GM19395 (cell line): Measurements from ENCODE around the gene CIAO2B.

Experiments
- ATAC-seq: cut with Tn5 transposase; IDR thresholded peaks from one replicate; pipeline ENCODE4 v1.9.1; 2021; ENCODE audit warnings: mild to moderate bottlenecking, moderate library complexity; ENCODE audit not compliant: unreplicated experiment

Gene CIAO2B

DNA sequence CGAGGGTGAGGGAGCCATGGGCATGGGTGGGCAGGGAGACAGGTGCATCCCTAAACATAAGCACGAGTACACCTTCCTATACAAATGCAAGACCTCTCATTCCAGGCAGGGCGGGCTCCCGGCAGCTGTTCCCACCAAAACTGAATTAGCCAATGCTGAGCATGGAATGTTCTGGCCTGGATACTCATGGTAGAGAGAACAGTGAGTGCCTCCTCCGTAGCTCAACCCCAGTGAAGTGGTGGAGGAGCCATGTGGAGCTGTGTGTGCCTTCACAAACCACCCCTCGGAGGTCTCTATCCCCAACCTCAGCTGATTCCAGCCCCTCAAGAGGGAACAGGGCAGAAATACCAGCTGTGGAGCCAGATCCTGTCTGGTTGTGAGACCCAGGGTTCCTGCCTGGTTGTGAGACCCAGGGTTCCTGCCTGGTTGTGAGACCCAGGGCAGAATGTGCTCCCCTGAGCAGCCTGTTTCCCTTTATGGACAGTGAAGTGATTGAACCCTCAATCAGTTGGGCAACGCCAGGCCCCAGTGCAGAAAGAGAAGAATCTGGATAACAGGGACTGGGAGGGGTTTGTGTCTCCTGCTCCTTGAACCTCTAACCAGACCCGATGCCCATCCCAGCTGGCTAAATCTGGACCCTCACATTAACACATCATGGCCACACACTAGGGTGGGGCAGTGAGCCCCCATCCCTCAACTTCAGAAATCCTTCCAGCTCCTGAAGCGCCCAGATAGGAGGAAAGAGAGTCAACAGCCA, 13.1 kb downstream of the CIAO2B start:
- no peak for ATAC-seq

DNA sequence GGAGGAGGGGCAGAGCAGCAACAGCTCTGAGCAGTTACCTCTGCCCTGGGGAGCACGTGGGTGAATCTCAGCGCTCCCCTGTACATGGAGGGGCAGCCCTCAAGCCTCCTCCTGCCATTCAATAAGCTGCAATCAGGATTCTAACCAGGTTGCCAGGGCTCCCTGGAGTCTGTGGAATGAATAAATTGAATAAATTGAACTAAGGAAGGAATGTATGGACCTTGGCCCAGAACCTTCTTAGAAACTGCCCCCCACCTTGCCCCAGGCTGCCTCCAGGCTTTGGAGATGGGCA, 14.0 kb downstream of the CIAO2B start:
- ATAC-seq: no peak

DNA sequence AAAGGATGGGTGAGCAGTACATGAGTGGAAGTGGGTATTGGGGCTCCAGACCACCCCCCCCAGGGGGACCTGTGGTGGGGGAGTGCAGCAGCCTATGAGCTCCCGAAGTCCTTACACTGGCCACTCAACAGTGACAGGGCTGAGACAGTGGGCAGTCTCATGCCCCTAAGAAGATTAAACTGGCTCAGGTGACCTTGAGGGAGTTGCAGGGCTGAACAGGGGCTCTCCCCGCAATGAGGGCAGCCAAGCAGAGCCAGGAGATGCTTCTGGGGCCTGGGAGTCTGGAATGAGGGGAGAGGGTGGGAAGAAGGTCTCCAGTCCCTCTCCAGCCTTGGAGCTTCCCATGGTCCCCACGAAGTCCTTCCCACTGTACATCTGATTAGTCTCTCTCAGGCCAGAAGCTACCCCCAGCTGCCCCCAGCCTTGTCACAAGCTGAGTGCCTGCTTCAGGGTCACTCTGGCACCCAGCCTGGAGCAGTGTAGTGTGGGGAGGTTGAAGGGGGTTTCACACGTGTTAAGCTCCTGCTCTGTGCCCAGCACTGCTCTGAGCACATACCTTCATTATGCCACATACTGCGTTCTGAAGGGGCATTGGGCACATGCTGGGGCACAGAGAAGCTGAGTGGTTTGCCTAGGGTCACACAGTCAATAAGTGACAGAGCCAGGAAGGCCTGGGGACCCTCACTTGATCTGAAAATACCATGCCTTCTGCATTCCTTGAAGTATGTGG, 14.5 kb downstream of the CIAO2B start:
- ATAC-seq: no peak

DNA sequence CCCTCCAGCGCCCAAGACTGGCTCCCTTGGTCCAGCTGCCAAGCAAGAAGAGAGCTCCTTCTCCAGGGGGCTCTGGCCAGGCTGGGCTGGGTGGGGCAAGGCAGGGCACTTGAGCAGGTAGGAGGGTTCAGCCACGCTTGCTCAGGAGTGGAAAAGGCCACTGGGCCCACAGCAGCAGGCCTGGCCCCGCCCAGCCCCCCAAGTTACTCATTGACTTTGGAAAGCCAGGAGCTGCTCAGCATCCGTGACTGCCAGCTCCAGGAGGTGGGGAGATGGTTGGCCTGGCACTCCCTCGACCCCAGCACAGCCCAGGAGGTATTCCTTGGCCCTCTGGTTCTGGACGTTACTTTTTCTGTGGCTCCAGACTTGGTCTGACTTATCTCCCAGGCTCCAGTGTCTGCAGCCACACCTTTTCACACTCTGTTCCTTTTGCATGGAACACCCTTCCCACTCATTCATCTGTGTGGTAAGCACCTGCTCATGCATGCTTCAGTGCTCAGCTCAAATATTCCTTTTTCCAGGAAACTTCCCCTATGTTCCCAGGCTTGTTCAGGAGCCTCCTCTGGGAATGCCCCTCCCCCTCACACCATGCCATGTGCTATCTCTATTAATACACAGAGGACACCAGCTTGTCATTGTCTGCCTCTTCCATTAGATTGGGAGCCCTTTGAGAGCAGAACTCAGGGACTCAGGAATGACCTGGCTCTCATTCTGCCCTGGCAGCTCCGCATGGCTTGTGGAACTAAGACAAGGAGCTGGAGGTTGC, 15.2 kb downstream of the CIAO2B start, which contains the start of gene CDH16:
TSS of gene CDH16 (minus strand) at position 83 of the 766 bp plus-strand sequence. CDS start 820 bp downstream, outside the sequence.
- ATAC-seq: no peak

DNA sequence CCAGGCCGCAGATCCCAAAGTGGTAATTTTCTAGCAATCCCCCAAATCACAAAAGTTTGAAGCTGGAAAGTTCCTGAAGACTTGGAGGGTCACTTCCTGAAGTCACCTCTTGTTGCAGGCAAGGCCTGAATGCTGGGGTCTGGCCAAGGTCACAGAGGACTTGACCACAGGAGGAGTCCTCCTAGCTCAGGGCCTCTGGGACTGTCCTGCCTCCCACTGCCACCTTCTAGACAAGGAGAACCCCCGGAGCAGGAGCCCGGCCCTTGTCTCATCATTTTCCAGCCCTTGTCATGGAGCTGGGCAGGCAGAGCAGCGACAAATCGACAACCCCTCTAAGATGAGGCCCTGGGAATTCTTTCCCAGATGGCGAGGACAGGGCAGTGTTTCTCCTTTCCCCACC, 15.8 kb downstream of the CIAO2B start:
- ATAC-seq: no peak

DNA sequence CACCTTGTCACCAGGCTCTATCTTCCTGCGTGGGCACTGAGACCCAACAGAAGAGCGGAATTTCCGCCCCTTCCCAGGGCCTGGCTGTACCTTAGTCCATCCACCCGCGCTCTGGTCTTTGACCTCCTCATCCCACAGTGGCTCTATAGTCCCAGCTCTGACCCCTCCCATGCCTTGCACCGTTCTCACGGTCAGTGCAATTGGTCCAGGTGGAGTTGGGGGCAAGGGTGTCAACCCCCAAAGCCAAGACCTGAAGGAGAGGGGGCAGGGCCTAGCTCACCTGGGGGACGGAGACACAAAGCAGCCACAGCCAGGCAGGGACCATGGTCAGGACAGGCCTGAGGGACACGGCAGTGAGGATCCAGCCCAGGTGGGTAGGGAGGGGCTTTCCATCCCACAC, 16.5 kb downstream of the CIAO2B start:
- ATAC-seq: no peak

DNA sequence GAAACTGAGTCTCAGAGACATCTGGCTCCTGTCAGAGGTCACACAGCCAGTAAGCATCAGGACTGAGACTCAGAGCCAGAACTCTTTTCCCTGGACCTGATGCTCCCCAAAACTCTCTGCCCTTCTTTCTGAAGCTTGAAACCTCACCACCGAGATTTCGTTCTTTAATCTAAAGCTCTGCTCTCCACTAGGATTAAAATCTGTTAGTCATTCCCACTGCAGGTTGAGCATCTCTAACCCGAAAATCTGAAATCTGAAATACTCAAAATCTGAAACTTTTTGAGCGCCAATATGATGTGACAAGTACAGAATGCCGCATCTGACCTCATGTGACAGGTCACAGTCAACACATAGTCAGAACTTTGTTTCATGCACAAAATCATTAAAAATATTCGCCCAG, 17.7 kb downstream of the CIAO2B start:
- ATAC-seq: no peak

DNA sequence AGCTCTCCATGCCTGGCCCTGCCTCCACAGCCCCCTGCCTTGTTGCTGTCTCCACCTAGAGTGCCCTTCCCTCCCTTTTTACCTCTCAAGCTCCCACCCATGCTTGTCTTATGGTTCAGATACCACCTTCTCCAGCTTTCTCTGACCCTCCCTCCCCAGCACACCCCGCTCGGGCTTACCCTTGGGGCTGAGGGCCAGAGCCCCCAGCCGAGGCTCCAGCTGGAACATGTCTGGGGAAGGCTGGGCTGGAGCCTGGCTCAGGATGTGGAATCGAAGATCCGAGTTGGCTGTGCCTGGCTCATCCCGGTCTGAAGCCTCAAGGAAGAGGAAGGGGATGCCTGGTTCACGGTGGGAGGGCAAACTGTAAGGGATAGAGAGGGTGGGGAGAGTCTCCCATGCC, 19.2 kb downstream of the CIAO2B start:
- ATAC-seq: no peak

DNA sequence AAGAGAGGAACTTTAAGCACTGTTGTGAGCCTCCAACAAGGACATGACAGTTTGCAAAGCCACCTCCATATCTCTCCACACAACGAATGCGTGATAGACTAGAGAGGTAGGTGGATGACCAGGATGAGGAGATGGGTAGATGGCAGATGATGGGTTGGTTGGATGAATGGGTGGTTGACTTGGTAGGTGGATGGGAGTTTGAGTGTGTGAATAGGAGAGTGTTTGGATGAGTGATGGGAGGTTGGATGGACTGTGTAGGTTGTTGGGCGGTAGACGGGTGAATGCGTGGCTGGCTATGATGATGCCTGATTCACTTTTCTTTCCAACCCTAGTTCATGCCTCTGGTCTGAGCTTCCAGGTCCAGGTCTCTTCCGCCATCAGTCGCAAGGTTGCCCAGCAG, 19.7 kb downstream of the CIAO2B start:
- no peak for ATAC-seq

DNA sequence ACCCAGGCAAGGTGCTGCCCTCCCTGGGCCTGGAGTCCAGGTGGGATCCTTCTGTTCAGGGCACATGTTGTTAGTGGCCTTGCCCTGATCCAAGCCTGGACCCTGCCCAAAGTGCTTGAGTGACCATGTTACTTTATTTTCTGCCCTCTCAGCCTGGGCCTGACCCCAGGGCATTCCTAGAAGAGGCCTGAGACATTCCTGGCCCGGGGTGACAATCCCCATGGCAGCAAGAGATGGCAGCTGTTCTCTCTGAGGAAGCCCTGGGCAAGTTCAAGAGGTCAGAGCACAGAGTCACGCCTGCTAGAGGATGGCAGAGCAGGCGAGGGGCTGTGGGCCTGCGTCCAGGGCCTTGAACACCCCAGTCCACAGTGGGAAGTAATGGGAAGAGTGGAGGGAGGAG, 20.5 kb downstream of the CIAO2B start:
- no peak for ATAC-seq

DNA sequence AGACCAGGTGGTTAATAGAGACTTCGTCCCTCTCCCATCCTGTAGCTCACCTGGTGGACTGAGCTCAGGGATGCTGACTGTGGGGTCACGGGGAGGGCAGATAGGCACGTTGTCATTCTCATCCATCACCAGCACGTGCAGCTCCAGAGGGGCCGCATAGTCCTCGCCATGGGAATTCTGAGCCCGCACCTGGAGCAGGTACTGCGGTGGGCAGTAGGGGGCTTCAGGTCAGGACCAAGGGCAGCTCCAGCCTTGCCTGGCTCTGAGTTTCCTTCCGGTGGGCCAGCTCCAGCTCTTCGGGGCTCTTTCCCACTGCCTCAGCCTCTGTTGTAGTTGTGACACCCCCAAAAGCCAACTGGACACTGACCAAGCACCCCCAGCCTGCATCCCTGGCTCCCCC, 21.1 kb downstream of the CIAO2B start:
- no peak for ATAC-seq

DNA sequence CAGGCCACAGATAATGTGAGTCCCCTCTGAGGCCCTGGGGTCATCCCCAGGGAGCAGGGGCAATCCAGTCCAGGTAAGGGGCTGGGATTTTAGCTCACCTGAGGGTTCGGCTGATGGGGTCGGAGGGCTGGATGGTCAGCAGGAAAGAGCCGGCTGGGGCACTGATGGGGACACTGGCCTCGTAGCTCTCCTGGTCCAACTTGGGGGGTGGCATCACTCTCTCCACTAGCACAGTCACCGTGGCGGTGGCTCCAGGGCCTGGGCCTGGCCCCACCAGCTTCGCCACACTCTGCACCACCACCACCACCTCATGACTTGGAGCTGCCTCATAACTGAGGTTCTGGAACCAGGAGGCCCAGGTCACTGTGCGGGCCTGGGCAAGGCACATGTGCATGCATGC, 22.4 kb downstream of the CIAO2B start:
- no peak for ATAC-seq

DNA sequence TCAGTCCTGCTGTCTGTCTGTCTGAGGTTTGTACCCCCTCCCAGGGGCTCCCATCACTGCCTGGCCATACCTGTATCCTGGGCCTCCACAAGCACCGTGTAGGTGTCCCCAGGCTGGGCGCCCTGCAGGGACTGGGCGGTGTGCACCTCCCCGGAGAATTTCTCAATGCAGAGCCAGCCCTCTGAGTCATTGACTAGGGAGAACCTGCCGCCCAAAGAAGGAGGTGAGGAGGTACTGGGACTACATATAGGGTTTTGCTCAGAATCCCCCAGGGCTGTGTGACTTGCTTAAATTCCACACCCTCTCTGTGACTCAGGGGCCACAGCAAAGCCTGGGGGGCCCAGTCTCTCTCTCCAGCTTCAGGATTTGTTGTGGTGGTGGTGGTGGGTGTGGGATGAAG, 23.1 kb downstream of the CIAO2B start:
- ATAC-seq: no peak

DNA sequence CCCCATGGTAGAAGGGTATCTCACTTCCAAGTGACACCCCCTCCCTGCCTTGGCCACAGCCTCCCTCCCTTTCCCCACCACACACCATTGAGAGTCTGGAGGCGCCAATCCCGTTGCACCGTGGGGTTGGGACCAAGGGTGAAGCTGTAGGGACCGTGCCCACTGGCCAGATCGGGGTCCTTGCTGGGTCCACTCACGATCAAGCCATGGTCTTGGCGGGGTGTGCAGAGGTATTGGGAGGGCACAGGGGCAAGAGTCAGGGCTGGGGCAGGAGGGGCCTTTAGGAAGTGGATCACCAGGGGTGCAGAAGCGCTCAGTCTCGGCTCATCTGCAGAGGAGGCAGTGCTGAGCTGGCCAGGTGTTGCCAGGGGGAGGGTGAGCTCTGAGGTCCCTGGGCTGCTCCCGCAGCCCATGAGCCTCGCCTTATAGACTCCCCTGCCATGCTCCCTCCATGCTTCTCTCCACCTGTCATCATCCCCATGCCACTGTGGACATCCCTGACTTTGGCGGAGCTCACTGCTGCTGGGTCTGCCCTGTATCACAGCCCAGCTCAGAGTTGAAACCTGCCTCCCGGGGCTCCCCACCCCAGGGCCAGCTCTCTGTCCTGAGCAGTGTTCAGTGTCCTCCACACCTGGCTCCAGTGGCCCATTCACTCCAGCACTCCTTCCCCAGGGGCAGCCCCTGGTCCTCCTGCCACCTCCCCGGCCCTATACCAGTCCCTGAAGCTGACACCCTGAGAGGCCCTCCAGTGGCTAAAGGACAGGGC, 23.8 kb downstream of the CIAO2B start:
- ATAC-seq: no peak

DNA sequence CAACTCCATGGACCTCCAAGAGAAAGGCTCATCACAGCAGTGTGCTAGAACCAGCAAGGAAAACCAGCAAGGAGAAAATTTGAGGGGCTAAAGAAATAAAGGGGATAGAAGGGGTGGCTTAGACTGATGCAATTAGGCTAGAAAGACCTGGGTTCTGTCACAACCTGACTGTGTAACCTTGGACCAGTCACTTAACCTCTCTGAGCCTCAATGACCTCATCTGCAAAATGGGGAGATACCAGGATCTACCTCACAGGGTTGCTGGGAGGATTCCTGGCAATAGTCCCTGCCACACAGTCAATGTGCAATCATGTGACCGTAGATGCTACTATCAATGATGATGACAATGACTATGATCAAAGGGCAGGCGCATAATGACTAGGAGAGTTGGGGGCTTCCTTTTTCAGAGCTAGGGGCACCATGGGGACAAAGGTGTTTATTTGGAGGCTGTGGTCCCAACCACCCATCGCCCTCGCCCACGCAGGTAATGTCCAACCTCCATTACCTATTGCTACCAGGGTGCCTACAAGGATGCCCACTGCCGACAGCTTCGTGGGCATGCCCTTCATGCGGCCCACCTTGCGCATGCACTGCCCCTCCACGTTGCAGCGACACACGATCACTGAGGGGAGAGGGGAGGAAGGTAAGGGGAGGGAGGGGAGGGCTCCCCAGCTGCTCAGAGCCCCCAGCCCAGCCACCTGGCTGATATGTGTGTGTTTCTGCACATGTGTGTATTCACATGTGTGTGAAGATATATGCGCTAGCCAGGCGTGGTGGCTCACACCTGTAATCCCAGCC, 25.2 kb downstream of the CIAO2B start:
- no peak for ATAC-seq

DNA sequence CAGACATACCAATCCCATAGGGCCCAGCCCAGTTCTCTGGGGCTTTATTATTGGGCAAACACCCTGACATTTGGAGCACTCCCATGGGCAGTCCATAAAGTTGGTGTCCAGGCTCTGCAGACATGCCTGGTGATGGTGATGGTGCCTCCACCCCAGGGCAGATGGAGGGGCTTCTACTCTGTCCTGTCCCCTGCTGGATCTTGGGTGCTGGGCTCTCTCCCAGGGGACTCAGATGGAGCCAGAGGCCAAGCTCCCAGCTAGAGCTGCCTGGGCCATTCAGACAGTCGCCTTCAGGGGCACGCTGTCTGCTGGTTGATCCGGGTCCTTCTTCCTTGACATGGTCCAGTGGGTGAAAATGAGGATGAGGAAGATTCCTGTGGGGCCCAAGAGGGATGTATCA, 26.1 kb downstream of the CIAO2B start:
- no peak for ATAC-seq

DNA sequence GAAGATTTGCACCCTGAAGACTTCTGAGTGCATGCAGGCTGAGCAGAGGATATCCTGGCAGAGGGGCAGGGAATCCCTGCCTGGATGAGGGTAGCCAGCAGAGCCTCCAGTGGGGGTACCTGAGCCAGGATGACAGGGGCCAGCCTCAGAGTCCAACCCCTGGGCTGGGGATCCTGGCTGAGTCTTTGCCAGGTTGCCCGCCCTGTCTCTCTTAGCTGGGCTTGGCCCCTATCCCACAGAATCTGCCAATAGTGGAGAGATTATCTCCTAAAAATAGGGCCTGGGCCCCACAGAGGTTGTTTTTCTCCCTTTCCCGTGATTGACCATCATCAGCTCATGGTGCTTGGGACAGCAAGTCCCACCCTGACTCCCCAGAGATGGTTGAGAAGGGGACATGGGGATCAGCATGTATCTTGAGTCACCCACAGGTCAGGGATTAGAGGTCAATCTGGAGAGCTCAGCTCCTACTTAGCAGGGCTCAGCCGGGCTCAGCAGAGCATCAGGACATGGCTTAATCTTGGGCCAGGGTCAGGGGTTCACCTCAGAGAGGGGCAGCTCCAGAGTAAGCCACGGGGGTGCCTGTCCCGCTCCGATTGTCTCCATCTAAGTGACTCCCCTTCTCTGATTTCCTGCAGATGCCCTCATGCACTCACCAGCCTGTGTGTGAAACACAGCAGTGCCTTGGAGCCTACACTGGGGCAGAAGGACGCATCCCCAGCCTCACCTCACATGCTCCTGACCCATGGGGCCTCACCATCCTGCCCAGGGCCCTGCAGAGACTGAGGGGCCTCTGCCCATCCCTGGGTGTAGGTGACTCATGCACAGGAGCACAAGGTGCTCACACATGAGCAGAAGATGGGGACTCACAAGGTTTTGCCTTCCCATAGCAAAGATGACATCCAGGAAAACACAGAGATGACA, 27.0 kb downstream of the CIAO2B start:
- ATAC-seq: no peak

DNA sequence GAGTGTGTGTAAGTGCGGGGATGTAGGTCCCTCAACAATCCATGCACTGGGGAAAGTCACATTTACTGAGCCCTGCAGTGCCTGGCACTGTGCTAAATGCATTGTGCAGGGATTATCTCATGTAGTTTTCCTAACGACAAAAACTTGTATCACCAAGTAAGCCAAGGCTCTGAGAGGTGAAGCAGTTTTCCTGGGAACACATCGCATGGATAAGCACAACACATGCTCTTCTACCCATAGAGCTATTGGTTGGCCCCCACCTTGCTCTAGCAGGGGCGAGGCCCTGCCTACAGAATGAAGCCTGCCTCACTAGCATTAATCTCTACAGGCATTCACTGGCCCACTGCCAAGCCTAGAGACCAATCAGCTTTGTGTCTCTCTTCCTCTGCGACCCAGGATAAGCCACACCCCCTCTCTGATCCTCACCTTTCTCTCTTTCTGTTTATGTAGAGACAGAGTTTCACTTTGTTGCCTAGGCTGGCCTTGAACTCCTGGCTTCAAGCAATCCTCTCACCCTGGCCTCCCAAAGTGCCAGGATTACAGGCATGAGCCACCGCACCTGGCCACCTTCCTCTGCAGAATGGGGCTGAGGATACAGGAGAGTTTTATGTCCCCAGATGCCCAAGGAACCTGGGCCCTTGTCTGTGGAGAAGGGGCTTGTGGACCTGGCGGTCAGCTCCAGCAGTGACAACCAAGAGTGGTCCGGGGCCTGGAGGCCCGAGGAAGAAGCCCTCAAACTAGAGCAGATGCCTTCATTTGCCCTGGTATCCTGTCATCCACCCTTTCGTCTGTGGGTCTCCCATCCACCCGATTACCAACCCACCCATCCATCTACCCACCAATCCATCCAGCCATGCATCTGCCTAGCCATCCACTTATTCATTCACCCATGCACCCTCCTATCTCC, 28.3 kb downstream of the CIAO2B start:
- ATAC-seq: no peak
